D721Med (cell line): ENCODE measurements around the gene CCDC60.

Experiments
- DNase-seq: peaks from one replicate; pipeline ENCODE4 v3.0.0; 2011; ENCODE audit warnings: low spot score; ENCODE audit not compliant: insufficient read length
- FAIRE-seq: peaks from 2 replicates; lab custom pipeline; 2011; peaks lifted over from hg19 to GRCh38; lab: Jason Lieb, UNC
- CTCF ChIP-seq: IDR thresholded peaks from 2 replicates; pipeline ENCODE4 v1.5.1; 2012; ENCODE audit warnings: mild to moderate bottlenecking, control low read depth; ENCODE audit not compliant: insufficient read depth; ENCODE audit errors: missing control alignments

Gene CCDC60

GRCh38 chr12:119363037-119363436 is 28.5 kb downstream of the CCDC60 start:
- no peak for FAIRE-seq
- TF ChIP-seq CTCF, result no peak

GRCh38 chr12:119363490-119363889 is 29.0 kb downstream of the CCDC60 start:
- no peak for FAIRE-seq
- DNase-seq, result no peak
- TF ChIP-seq CTCF, result no peak

More at GRCh38 chr12:119363037-119363436, 28.5 kb downstream of the CCDC60 start:
- DNase-seq, result no peak

GRCh38 chr12:119365451-119365850 is 30.9 kb downstream of the CCDC60 start:
- TF ChIP-seq CTCF, result no peak
- FAIRE-seq (no peak), DNase-seq (no peak)

GRCh38 chr12:119366007-119366406 is 31.5 kb downstream of the CCDC60 start:
- DNase-seq (no peak), FAIRE-seq (no peak)
- TF ChIP-seq CTCF, result no peak

- FAIRE-seq (no peak), DNase-seq (no peak)
- no peak for TF ChIP-seq CTCF
Measured at GRCh38 chr12:119369161-119369560, 34.6 kb downstream of the CCDC60 start.

- TF ChIP-seq CTCF, result no peak
- no peak for DNase-seq
Measured at GRCh38 chr12:119369907-119370546, 35.5 kb downstream of the CCDC60 start.

GRCh38 chr12:119372540-119372939 is 38.0 kb downstream of the CCDC60 start:
- no peak for FAIRE-seq
- DNase-seq, result no peak
- no peak for TF ChIP-seq CTCF

More at GRCh38 chr12:119369907-119370546, 35.5 kb downstream of the CCDC60 start:
- FAIRE-seq, result no peak
